Caco-2 (cell line): ENCODE measurements around the gene ZNF215. TPM values are rescaled to one million over a fixed set of nuclear protein-coding genes. Genes with fewer than 3 reads are reported as not detected.

ENCODE experiments used
- BruUV-seq: library from RNA; stranded (reverse); fragments of 400-500 nt; replicated peaks from 2 replicates; lab custom pipeline; 2021; lab: Mats Ljungman, UMichigan
- CTCF ChIA-PET: fragments of 300-600 bp; sonication (Branson Sonifier 250); formaldehyde crosslinking; loops from one replicate; lab custom pipeline; 2022; ENCODE audit warnings: antibody characterized with exemption; lab: Charles Lee
- POLR2A ChIA-PET: fragments of 300-600 bp; sonication (Branson Sonifier 250); formaldehyde crosslinking; loops from one replicate; lab custom pipeline; 2022; ENCODE audit warnings: antibody characterized with exemption; lab: Charles Lee
- DNase-seq, 2 experiments: peaks; one replicate each; pipeline versions ENCODE4 v3.0.0 to v3.0.0-alpha.2; 2020 to 2022
- H3K27me3 ChIP-seq: replicated peaks from 2 replicates; pipeline ENCODE4 v1.6.0; 2011; ENCODE audit warnings: low read length; ENCODE audit not compliant: control insufficient read depth, insufficient read depth
- H3K36me3 ChIP-seq: 2 replicates; pipeline ENCODE4 v1.5.1; 2011; ENCODE audit warnings: low read length; ENCODE audit not compliant: control insufficient read depth, insufficient read depth
- H3K4me1 ChIP-seq: fragments of 250-450 bp; sonication (Bioruptor Pico); 2 replicates; pipeline ENCODE4 v1.5.1; 2020; ENCODE audit warnings: mild to moderate bottlenecking
- H3K4me3 ChIP-seq: 2 replicates; pipeline ENCODE4 v1.5.1; 2011; ENCODE audit warnings: low read depth, mild to moderate bottlenecking, control low read depth, low read length
- H3K9me3 ChIP-seq: fragments of 250-450 bp; sonication (Bioruptor Pico); 2 replicates; pipeline ENCODE4 v1.5.1; 2020; ENCODE audit warnings: mild to moderate bottlenecking, moderate library complexity
- H3K27ac Mint-ChIP-seq: one replicate; pipeline ENCODE4 v1.8.0; 2022; ENCODE audit warnings: mixed read lengths; ENCODE audit not compliant: unreplicated experiment
- H3K27me3 Mint-ChIP-seq: one replicate; pipeline ENCODE4 v1.8.0; 2022; ENCODE audit warnings: mixed read lengths; ENCODE audit not compliant: insufficient read depth, unreplicated experiment
- H3K36me3 Mint-ChIP-seq: one replicate; pipeline ENCODE4 v1.8.0; 2022; ENCODE audit warnings: mild to moderate bottlenecking, mixed read lengths; ENCODE audit not compliant: insufficient read depth, unreplicated experiment
- H3K4me1 Mint-ChIP-seq: one replicate; pipeline ENCODE4 v1.8.0; 2022; ENCODE audit warnings: low read depth, mixed read lengths; ENCODE audit not compliant: unreplicated experiment
- H3K4me3 Mint-ChIP-seq: one replicate; pipeline ENCODE4 v1.8.0; 2022; ENCODE audit warnings: mild to moderate bottlenecking, moderate library complexity, mixed read lengths; ENCODE audit not compliant: unreplicated experiment
- H3K9me3 Mint-ChIP-seq: one replicate; pipeline ENCODE4 v1.8.0; 2022; ENCODE audit warnings: mixed read lengths; ENCODE audit not compliant: unreplicated experiment
- intact Hi-C: fragments of 100-400 bp; cut with micrococcal nuclease; formaldehyde crosslinking; loops from one replicate; pipeline ENCODE4 v1.10.0; 2022; ENCODE audit not compliant: unreplicated experiment
- total RNA-seq: library from RNA; stranded (reverse); gene quantifications from 2 replicates; pipeline ENCODE4 v1.2.3, GENCODE V29; 2022
- TF ChIP-seq, protein P1 (sequence below), 2 experiments: fragments of 200-600 bp in 1 of 2; IDR thresholded peaks; 1 replicate in 1 of 2; 2 replicates in 1 of 2; pipeline versions ENCODE4 v1.5.1 to v1.8.0; 2011 to 2022; ENCODE audit warnings: antibody characterized with exemption in 1 of 2, control low read depth in 1 of 2, inconsistent platforms in 1 of 2, low read depth in 1 of 2, low read length in 1 of 2, mild to moderate bottlenecking in 1 of 2, moderate library complexity in 1 of 2; ENCODE audit not compliant: insufficient read depth in 1 of 2, severe bottlenecking in 1 of 2, unreplicated experiment in 1 of 2

The ZNF215 gene
- total RNA-seq, 1 experiment from 2014 or later: not detected

- Histone ChIP-seq H3K4me3 (no peak overlapping the region), H3K36me3 (no peaks in the 10 kb centered on the region), H3K9me3 (no peaks in the 10 kb centered on the region), H3K4me1 (no peaks in the 10 kb centered on the region), H3K27me3 (no peaks in the 10 kb centered on the region)
- no peak overlapping the region for H3K27ac Mint-ChIP-seq
- TF ChIP-seq, protein P1, sequence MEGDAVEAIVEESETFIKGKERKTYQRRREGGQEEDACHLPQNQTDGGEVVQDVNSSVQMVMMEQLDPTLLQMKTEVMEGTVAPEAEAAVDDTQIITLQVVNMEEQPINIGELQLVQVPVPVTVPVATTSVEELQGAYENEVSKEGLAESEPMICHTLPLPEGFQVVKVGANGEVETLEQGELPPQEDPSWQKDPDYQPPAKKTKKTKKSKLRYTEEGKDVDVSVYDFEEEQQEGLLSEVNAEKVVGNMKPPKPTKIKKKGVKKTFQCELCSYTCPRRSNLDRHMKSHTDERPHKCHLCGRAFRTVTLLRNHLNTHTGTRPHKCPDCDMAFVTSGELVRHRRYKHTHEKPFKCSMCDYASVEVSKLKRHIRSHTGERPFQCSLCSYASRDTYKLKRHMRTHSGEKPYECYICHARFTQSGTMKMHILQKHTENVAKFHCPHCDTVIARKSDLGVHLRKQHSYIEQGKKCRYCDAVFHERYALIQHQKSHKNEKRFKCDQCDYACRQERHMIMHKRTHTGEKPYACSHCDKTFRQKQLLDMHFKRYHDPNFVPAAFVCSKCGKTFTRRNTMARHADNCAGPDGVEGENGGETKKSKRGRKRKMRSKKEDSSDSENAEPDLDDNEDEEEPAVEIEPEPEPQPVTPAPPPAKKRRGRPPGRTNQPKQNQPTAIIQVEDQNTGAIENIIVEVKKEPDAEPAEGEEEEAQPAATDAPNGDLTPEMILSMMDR (IDR thresholded peaks at IDR 0.05; ENCODE audit: insufficient read depth in 1 of 2, low read depth in 1 of 2, low read length in 1 of 2, severe bottlenecking in 1 of 2, unreplicated experiment in 1 of 2): no peak
- no TSS peak for BruUV-seq
- H3K36me3 Mint-ChIP-seq: no peaks in the 10 kb centered on the region
- intact Hi-C loops: no loop called here
- ChIA-PET POLR2A (no interaction called here), CTCF (no interaction called here)
- H3K4me3 Mint-ChIP-seq: no peak overlapping the region
- H3K9me3 Mint-ChIP-seq: no peaks in the 10 kb centered on the region
- DNase-seq: no peak
- H3K4me1 Mint-ChIP-seq: no peaks in the 10 kb centered on the region
- peaks cover 4% of the 10 kb centered on the region for H3K27me3 Mint-ChIP-seq
These were observed 78.3 kb downstream of the ZNF215 start for GRCh38 chr11:7004482-7004881.

Other genes starting within 250 kb of the ZNF215 start
- gene MRPL17, start 243.1 kb upstream of the ZNF215 start, total RNA-seq: 57.8 and 60.8 TPM in 2 replicates
- gene OR2AG2, start 154.4 kb upstream of the ZNF215 start, total RNA-seq: not detected in 2 replicates
- not detected in 2 replicates for gene OR2AG1, start 143.4 kb upstream of the ZNF215 start, total RNA-seq
- not detected in 2 replicates for gene OR6A2, start 126.7 kb upstream of the ZNF215 start, total RNA-seq
- gene OR10A5, start 80.7 kb upstream of the ZNF215 start, total RNA-seq: not detected in 2 replicates
- not detected in 2 replicates for gene OR10A2, start 63.4 kb upstream of the ZNF215 start, total RNA-seq
- not detected in 2 replicates for gene OR10A4, start 49.8 kb upstream of the ZNF215 start, total RNA-seq
- not detected in 2 replicates for gene OR2D2, start 33.9 kb upstream of the ZNF215 start, total RNA-seq
- gene OR2D3, start 5.4 kb upstream of the ZNF215 start, total RNA-seq: not detected in 2 replicates
- gene ZNF214, start 93.9 kb downstream of the ZNF215 start, total RNA-seq: 0.16 and 0.70 TPM in 2 replicates
- gene NLRP14, start 94.1 kb downstream of the ZNF215 start, total RNA-seq: not detected in 2 replicates
- gene RBMXL2, start 162.6 kb downstream of the ZNF215 start, total RNA-seq: not detected in 2 replicates